Measurements from ENCODE around the gene GUCY1A1.

DNA sequence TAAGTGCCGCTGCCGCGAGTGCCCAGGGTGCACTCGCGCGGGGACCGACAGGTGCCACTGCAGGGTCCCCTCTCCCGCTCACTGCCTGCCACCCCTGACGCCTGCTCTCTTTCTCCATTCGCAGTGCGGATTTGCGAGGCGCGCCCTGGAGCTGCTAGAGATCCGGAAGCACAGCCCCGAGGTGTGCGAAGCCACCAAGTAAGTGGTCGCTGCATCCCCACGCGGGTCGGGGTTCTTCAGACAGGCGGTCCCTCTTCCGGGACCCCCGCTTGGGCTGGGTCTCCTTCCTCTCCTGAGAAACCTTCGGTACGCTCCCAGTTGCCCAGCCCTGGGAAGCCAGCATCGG, 547 bp downstream of the GUCY1A1 start:
- TF ChIP-seq, protein P1, sequence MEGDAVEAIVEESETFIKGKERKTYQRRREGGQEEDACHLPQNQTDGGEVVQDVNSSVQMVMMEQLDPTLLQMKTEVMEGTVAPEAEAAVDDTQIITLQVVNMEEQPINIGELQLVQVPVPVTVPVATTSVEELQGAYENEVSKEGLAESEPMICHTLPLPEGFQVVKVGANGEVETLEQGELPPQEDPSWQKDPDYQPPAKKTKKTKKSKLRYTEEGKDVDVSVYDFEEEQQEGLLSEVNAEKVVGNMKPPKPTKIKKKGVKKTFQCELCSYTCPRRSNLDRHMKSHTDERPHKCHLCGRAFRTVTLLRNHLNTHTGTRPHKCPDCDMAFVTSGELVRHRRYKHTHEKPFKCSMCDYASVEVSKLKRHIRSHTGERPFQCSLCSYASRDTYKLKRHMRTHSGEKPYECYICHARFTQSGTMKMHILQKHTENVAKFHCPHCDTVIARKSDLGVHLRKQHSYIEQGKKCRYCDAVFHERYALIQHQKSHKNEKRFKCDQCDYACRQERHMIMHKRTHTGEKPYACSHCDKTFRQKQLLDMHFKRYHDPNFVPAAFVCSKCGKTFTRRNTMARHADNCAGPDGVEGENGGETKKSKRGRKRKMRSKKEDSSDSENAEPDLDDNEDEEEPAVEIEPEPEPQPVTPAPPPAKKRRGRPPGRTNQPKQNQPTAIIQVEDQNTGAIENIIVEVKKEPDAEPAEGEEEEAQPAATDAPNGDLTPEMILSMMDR (IDR thresholded peaks at IDR 0.05), result no peak
- no peak for TF ChIP-seq POLR2A (IDR thresholded peaks at IDR 0.05)
